Measurements from ENCODE around the gene USP53.

- TF ChIP-seq ZNF274 (IDR thresholded peaks at IDR 0.05; ENCODE audit: low read depth, low read length) (no peak), YY1 (IDR thresholded peaks at IDR 0.05; ENCODE audit: insufficient read depth, insufficient read length) (no peak), SUZ12 (IDR thresholded peaks at IDR 0.05; ENCODE audit: extremely low read depth, insufficient read depth, insufficient read length) (no peak)
Measured at GRCh38 chr4:119206178-119206577, 6.3 kb upstream of the USP53 start.
